ENCODE results near the gene DEGS2. TPM values are rescaled to one million over a fixed set of nuclear protein-coding genes. Genes with fewer than 3 reads are reported as not detected.

Gene DEGS2
- total and polyA plus RNA-seq, 10 donors = 0.33 to 3.2 (median 1.3) TPM

DNA sequence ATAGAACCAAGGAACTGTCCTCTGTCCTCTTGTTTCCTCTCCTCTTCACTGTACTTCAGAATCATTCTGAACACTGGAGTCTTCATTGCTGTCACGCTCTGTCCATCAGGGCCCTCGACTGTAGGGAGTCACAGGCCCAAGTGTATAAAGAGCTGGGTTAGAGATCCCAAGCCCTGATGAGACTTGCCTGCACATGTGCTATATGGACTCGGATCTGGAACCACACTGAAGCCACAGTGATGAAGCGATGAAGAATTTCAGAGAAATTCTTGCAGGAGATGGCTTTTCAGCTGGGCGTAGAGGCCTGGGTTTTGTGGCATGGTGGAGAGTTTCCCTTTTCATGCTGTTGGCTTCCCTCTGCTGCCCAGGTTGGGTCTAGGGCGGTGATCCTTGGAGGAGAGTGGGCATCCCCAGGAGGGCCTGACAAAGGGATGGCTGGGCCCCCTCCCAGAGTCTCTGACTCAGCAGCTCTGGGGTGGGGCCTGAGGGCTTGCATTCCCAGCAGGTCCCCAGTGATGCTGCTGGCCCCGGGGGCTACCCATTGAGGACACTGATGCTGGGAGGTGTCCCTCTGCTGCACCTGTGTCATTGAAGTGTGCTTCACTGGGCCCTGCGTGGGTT lies 39.9 kb upstream of the DEGS2 start:
- Histone ChIP-seq H3K27ac (no peak overlapping the region), H3K4me3 (no peak overlapping the region), H3K27me3 (replicated peaks in 1 of 7) (no peaks in the 10 kb centered on the region), H3K36me3 (no peaks in the 10 kb centered on the region), H3K4me1 (no peaks in the 10 kb centered on the region), H3K9me3 (no peaks in the 10 kb centered on the region)
- intact Hi-C loops (cut with DNase I; ENCODE audit: low total_unique reads) = no loop called here
- DNase-seq = no peak
- 89 to 95% (median 91%) methylated on average over 8 of the region's 8 CpGs for WGBS, 5 donors
- TF ChIP-seq, protein P1, sequence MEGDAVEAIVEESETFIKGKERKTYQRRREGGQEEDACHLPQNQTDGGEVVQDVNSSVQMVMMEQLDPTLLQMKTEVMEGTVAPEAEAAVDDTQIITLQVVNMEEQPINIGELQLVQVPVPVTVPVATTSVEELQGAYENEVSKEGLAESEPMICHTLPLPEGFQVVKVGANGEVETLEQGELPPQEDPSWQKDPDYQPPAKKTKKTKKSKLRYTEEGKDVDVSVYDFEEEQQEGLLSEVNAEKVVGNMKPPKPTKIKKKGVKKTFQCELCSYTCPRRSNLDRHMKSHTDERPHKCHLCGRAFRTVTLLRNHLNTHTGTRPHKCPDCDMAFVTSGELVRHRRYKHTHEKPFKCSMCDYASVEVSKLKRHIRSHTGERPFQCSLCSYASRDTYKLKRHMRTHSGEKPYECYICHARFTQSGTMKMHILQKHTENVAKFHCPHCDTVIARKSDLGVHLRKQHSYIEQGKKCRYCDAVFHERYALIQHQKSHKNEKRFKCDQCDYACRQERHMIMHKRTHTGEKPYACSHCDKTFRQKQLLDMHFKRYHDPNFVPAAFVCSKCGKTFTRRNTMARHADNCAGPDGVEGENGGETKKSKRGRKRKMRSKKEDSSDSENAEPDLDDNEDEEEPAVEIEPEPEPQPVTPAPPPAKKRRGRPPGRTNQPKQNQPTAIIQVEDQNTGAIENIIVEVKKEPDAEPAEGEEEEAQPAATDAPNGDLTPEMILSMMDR (IDR thresholded peaks at IDR 0.05 in 8 of 11, conservative IDR thresholded peaks at IDR 0.05 in 3 of 11) = no peak
- TF ChIP-seq POLR2AphosphoS5 (IDR thresholded peaks at IDR 0.05) (no peak), POLR2A (IDR thresholded peaks at IDR 0.05) (no peak)

DNA sequence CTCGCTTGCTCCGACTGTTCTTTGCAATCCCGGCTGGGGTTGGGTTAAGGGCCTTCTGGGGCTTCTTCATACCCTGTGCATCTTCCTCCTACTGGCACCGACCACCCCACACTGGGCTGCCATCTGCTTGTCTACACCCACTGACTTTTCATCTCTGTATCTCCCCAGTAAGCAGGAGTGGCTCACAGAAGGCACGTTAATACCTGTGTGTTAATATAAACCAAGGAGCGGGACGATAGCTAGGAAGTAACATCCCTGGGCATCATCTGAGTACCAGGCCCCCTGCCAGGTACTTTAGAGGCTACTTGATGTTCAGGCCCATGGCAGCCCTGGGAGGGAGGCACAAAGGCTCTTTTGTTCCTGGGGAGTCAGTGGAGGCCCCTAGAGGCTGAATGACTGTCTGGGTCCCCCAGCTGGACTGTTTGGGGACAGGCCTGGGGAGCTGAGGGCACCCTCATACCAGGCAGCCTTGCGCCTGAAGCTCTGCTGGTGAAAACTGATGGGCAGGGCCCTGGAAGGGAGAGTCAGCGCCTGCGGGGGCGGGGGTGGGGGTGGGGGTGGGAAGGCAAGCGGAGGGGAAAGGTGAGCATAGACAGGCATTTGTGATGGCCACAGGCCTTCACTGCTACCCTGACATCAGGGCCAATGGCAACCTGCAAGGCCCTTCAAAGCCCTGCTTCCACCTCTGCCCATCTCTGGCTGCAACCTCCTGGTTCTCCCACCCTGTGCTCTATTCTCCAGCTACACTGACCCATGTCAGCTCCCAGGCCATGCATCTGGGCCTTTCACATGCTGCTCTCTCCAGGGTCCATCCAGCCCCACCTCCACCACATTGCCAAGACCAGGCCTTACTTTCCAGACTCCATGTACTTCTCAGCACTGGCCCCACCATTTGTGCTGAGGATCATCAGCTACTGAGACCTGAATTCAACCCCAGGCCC lies 34.2 kb upstream of the DEGS2 start:
- TF ChIP-seq POLR2A (IDR thresholded peaks at IDR 0.05) = no peak
- TF ChIP-seq POLR2AphosphoS5 (IDR thresholded peaks at IDR 0.05) = no peak
- TF ChIP-seq, protein P1 (IDR thresholded peaks at IDR 0.05 in 8 of 11, conservative IDR thresholded peaks at IDR 0.05 in 3 of 11) = no peak
- Histone ChIP-seq H3K4me3 (peak overlapping the region; percentile 10 to 64 (median 32)), H3K9me3 (no peaks in the 10 kb centered on the region), H3K27ac (peak overlapping the region; percentile 70 to 94 (median 92)), H3K27me3 (replicated peaks in 1 of 7) (no peaks in the 10 kb centered on the region), H3K4me1 (peaks cover 3 to 23% (median 17%) of the 10 kb centered on the region in 6 donors), H3K36me3 (no peaks in the 10 kb centered on the region)
- no peak for DNase-seq
- intact Hi-C loops (cut with DNase I; ENCODE audit: low total_unique reads) = loop anchor here (5.0 kb wide), 1 partner anchor 211 kb away; no protein-coding TSS in a partner anchor
- 64 to 67% (median 65%) methylated on average over 12 of the region's 12 CpGs for WGBS, 5 donors

DNA sequence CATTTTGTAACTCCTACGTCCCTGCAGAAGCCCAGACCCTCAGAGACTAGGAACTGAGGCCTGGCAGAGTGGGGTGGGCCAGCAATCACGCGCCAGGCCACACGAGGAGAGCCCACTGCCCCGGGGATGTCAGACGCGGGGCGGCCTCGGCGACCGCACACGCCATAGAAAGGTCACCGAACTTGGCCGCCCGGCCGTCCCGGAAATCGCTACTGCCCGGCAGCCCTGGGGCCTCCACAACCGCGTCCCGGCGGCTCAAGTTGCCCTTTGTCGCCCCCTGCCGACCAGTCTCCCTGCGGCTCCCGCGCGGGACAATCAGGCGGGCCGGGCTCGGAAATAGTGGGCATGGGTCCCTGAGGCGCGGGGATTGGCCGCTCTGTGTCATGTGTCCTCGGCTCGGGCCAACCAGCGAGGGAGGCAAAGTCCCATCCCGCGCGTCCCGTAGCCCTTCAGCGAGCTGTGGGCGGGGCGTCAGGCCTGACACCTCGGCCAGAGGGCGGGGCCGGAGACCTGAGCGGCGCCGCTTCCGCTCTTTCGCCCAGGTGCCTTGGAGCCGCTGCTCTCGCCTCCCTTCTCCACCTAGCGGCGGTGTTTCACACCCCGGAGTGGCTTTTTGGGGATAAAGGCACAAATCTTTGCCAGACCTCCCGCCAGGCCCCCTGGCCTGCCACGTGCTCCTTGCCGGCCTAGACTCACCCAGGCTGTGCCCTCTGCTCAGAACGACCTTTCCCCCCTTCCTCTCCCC lies 33.4 kb upstream of the DEGS2 start:
- Histone ChIP-seq H3K27ac (peak overlapping the region; percentile 70 to 94 (median 92)), H3K27me3 (replicated peaks in 1 of 7) (no peaks in the 10 kb centered on the region), H3K9me3 (no peaks in the 10 kb centered on the region), H3K36me3 (no peaks in the 10 kb centered on the region), H3K4me3 (peak overlapping the region; percentile 10 to 64 (median 32)), H3K4me1 (peaks cover 3 to 23% (median 17%) of the 10 kb centered on the region in 6 donors)
- peak; percentile 100 for DNase-seq
- WGBS, 5 donors = 1 to 2% (median 1%) methylated on average over 19 to 62 of the region's 62 CpGs
- TF ChIP-seq POLR2AphosphoS5 (IDR thresholded peaks at IDR 0.05) = peak; percentile 84 to 93 (median 87)
- TF ChIP-seq POLR2A (IDR thresholded peaks at IDR 0.05) = no peak
- TF ChIP-seq, protein P1 (IDR thresholded peaks at IDR 0.05 in 8 of 11, conservative IDR thresholded peaks at IDR 0.05 in 3 of 11) = peak; percentile 95 to 100 (median 99)
- intact Hi-C loops (cut with DNase I; ENCODE audit: low total_unique reads) = loop anchor here (5.0 kb wide), 1 partner anchor 211 kb away; no protein-coding TSS in a partner anchor

Data from spleen (tissue), 11 donors.